Kidney epithelial cell (primary cell): ENCODE results near the gene SEC24C. TPM values are rescaled to one million over a fixed set of nuclear protein-coding genes. Genes with fewer than 3 reads are reported as not detected.

Experiments
- DNase-seq: peaks from one replicate; pipeline ENCODE4 v3.0.0-alpha.2; 2010; ENCODE audit warnings: low read depth
- H3K27me3 ChIP-seq: 2 replicates; pipeline ENCODE4 v1.6.0; 2011; ENCODE audit warnings: low read length; ENCODE audit not compliant: control insufficient read depth, insufficient read depth
- H3K36me3 ChIP-seq: 2 replicates; pipeline ENCODE4 v1.5.1; 2011; ENCODE audit warnings: low read length; ENCODE audit not compliant: control insufficient read depth, insufficient read depth
- H3K4me3 ChIP-seq: 2 replicates; pipeline ENCODE4 v1.5.1; 2011; ENCODE audit warnings: low read depth, mild to moderate bottlenecking, control low read depth, low read length
- CTCF ChIP-seq: IDR thresholded peaks from 2 replicates; pipeline ENCODE4 v1.5.1; 2011; ENCODE audit warnings: mild to moderate bottlenecking, moderate library complexity, low read length, control low read depth, inconsistent platforms; ENCODE audit not compliant: insufficient read depth, poor library complexity, severe bottlenecking
- total RNA-seq: library from RNA; depleted of rRNA; stranded (reverse); fragments of >200 nt; gene quantifications from 2 replicates; pipeline ENCODE4 v1.2.3, GENCODE V29; 2015

SEC24C gene
- total RNA-seq, 1 donor from 2014 or later: 61.0 TPM

GRCh38 chr10:73773152-73773879 is 29.1 kb downstream of the SEC24C start:
- TF ChIP-seq CTCF: no peak
- no peak for DNase-seq
- Histone ChIP-seq H3K4me3 (peak overlapping the region; percentile 82), H3K27me3 (no peaks in the 10 kb centered on the region), H3K36me3 (peaks cover 1% of the 10 kb centered on the region)

GRCh38 chr10:73774637-73775036 is 30.5 kb downstream of the SEC24C start:
- H3K36me3 ChIP-seq: no peaks in the 10 kb centered on the region
- DNase-seq: no peak
- TF ChIP-seq CTCF: no peak

GRCh38 chr10:73779018-73779417 is 34.8 kb downstream of the SEC24C start:
- Histone ChIP-seq H3K36me3 (no peaks in the 10 kb centered on the region), H3K4me3 (no peak overlapping the region), H3K27me3 (no peaks in the 10 kb centered on the region)
- no peak for TF ChIP-seq CTCF
- DNase-seq: no peak

More at GRCh38 chr10:73774637-73775036, 30.5 kb downstream of the SEC24C start:
- Histone ChIP-seq H3K4me3 (no peak overlapping the region), H3K27me3 (no peaks in the 10 kb centered on the region)

- Histone ChIP-seq H3K27me3 (no peaks in the 10 kb centered on the region), H3K36me3 (no peaks in the 10 kb centered on the region), H3K4me3 (no peak overlapping the region)
- no peak for TF ChIP-seq CTCF
- no peak for DNase-seq
Measured at GRCh38 chr10:73779539-73780197, 35.5 kb downstream of the SEC24C start.

GRCh38 chr10:73780301-73780700 is 36.1 kb downstream of the SEC24C start:
- TF ChIP-seq CTCF: no peak
- Histone ChIP-seq H3K27me3 (no peaks in the 10 kb centered on the region), H3K36me3 (no peaks in the 10 kb centered on the region), H3K4me3 (no peak overlapping the region)
- no peak for DNase-seq

GRCh38 chr10:73780966-73781365 is 36.8 kb downstream of the SEC24C start:
- Histone ChIP-seq H3K36me3 (no peaks in the 10 kb centered on the region), H3K4me3 (peak overlapping the region; percentile 93), H3K27me3 (no peaks in the 10 kb centered on the region)
- no peak for DNase-seq
- TF ChIP-seq CTCF: no peak
